GM12878 (cell line): ENCODE measurements around the gene IRX5. TPM values are rescaled to one million over a fixed set of nuclear protein-coding genes. Genes with fewer than 3 reads are reported as not detected.

Source experiments
- ATAC-seq: fragments of 200-7000 bp; cut with Tn5 transposase; 3 replicates; pipeline ENCODE4 v1.9.1; 2020; ENCODE audit warnings: mild to moderate bottlenecking, moderate library complexity
- BruUV-seq: library from RNA; stranded (reverse); fragments of 400-500 nt; replicated peaks from 2 replicates; lab custom pipeline; 2021; lab: Mats Ljungman, UMichigan
- CTCF ChIA-PET: fragments of 300-600 bp; sonication (Branson Sonifier 250); formaldehyde crosslinking; extraction: SDS; loops from one replicate; lab custom pipeline; 2021; ENCODE audit warnings: inconsistent platforms; lab: Yijun Ruan, JAX
- POLR2A ChIA-PET: fragments of 350-600 bp; formaldehyde crosslinking; extraction: SDS; loops from one replicate; lab custom pipeline; 2021; ENCODE audit warnings: inconsistent platforms; lab: Charles Lee
- RAD21 ChIA-PET: fragments of 300-600 bp; sonication (Branson Sonifier 250); formaldehyde crosslinking; loops from one replicate; lab custom pipeline; 2023; ENCODE audit warnings: antibody characterized with exemption; ENCODE audit not compliant: unreplicated experiment; lab: Charles Lee
- SMC1A ChIA-PET: fragments of 300-600 bp; sonication (Branson Sonifier 250); formaldehyde crosslinking; loops from one replicate; lab custom pipeline; 2023; ENCODE audit not compliant: unreplicated experiment, uncharacterized antibody; lab: Charles Lee
- DNase-seq: peaks from one replicate; pipeline ENCODE4 v3.0.0-alpha.2; 2011; ENCODE audit warnings: low read depth, low spot score
- FAIRE-seq: peaks from 3 replicates; lab custom pipeline; 2011; peaks lifted over from hg19 to GRCh38; lab: Jason Lieb, UNC
- H2AFZ ChIP-seq: 2 replicates; pipeline ENCODE4 v1.6.0; 2011; ENCODE audit warnings: low read depth, low read length, control low read depth; ENCODE audit not compliant: control insufficient read depth
- H3K27ac ChIP-seq: 2 replicates; pipeline ENCODE4 v1.5.1; 2011; ENCODE audit warnings: control low read depth; ENCODE audit not compliant: control insufficient read depth, insufficient read depth
- H3K27me3 ChIP-seq, 2 experiments: replicated peaks in 1 of 2; 2 replicates each; pipeline versions ENCODE4 v1.6.0 to v1.6.1; 2011; ENCODE audit warnings: low read length in 1 of 2; ENCODE audit not compliant: control insufficient read depth in 2 of 2, insufficient read depth in 2 of 2
- H3K36me3 ChIP-seq, 2 experiments: 2 replicates each; pipeline ENCODE4 v1.5.1; 2011; ENCODE audit warnings: low read length in 1 of 2; ENCODE audit not compliant: control insufficient read depth in 2 of 2, insufficient read depth in 2 of 2
- H3K4me1 ChIP-seq: 2 replicates; pipeline ENCODE4 v1.6.1; 2011; ENCODE audit warnings: mild to moderate bottlenecking, low read length, moderate library complexity, mixed read lengths; ENCODE audit not compliant: control insufficient read depth, insufficient read depth
- H3K4me2 ChIP-seq: 2 replicates; pipeline ENCODE4 v1.6.0; 2011; ENCODE audit warnings: control low read depth; ENCODE audit not compliant: control insufficient read depth, insufficient read depth
- H3K4me3 ChIP-seq: fragments of 200-600 bp; sonication (generic); 2 replicates; pipeline ENCODE4 v1.5.1; 2016
- H3K79me2 ChIP-seq: 2 replicates; pipeline ENCODE4 v1.6.0; 2011; ENCODE audit warnings: low read length; ENCODE audit not compliant: control insufficient read depth, insufficient read depth
- H3K9ac ChIP-seq: 2 replicates; pipeline ENCODE4 v1.8.0; 2011; ENCODE audit warnings: low read length, control low read depth, mixed read lengths; ENCODE audit not compliant: control insufficient read depth, insufficient read depth
- H3K9me3 ChIP-seq: replicated peaks from 3 replicates; pipeline ENCODE4 v1.5.1; 2011; ENCODE audit warnings: mild to moderate bottlenecking, low read length; ENCODE audit not compliant: control insufficient read depth, insufficient read depth
- H4K20me1 ChIP-seq: 2 replicates; pipeline ENCODE4 v1.6.0; 2011; ENCODE audit not compliant: control insufficient read depth, insufficient read depth
- ATF7 ChIP-seq: fragments of 450-650 bp; IDR thresholded peaks from 2 replicates; pipeline ENCODE4 v1.6.1; 2016; ENCODE audit warnings: low read depth, mild to moderate bottlenecking
- BACH1 ChIP-seq: fragments of 450-650 bp; IDR thresholded peaks from 2 replicates; pipeline ENCODE4 v1.6.1; 2017; ENCODE audit warnings: mild to moderate bottlenecking, borderline replicate concordance
- BCLAF1 ChIP-seq: fragments of 450-650 bp; IDR thresholded peaks from 2 replicates; pipeline ENCODE4 v1.6.1; 2017; ENCODE audit warnings: antibody characterized with exemption, mild to moderate bottlenecking, moderate library complexity
- CBFB ChIP-seq: IDR thresholded peaks from 2 replicates; pipeline ENCODE4 v1.6.1; 2016; ENCODE audit warnings: antibody characterized with exemption, low read depth
- CREB1 ChIP-seq: IDR thresholded peaks from 2 replicates; pipeline ENCODE4 v1.6.1; 2012; ENCODE audit warnings: low read depth, mild to moderate bottlenecking, inconsistent platforms
- ESRRA ChIP-seq: IDR thresholded peaks from 2 replicates; pipeline ENCODE4 v1.6.1; 2012; ENCODE audit warnings: mild to moderate bottlenecking, low read length, improper control_type of control experiment
- FOS ChIP-seq: IDR thresholded peaks from 3 replicates; pipeline ENCODE4 v1.6.1; 2011; ENCODE audit warnings: borderline replicate concordance; ENCODE audit not compliant: insufficient read length; ENCODE audit errors: extremely low read depth
- GATAD2B ChIP-seq: fragments of 450-650 bp; conservative IDR thresholded peaks from 2 replicates; pipeline ENCODE4 v1.6.1; 2017; ENCODE audit warnings: low read depth, mild to moderate bottlenecking, moderate library complexity
- JUND ChIP-seq: IDR thresholded peaks from 2 replicates; pipeline ENCODE4 v1.6.1; 2012; ENCODE audit warnings: low read depth, mild to moderate bottlenecking, low read length, improper control_type of control experiment, moderate library complexity
- MTA2 ChIP-seq: fragments of 450-650 bp; IDR thresholded peaks from 2 replicates; pipeline ENCODE4 v1.6.1; 2016; ENCODE audit warnings: low read depth, mild to moderate bottlenecking, moderate library complexity
- NFXL1 ChIP-seq: fragments of 450-650 bp; IDR thresholded peaks from 2 replicates; pipeline ENCODE4 v1.6.1; 2017; ENCODE audit warnings: antibody characterized with exemption, mild to moderate bottlenecking, borderline replicate concordance
- NR2C2 ChIP-seq: IDR thresholded peaks from 2 replicates; pipeline ENCODE4 v1.6.1; 2011; ENCODE audit warnings: borderline replicate concordance, low read depth; ENCODE audit not compliant: control insufficient read depth, insufficient read length
- PAX8 ChIP-seq: fragments of 450-650 bp; IDR thresholded peaks from 2 replicates; pipeline ENCODE4 v1.6.1; 2017; ENCODE audit warnings: mild to moderate bottlenecking, moderate library complexity
- POLR2A ChIP-seq: IDR thresholded peaks from 2 replicates; pipeline ENCODE4 v1.6.1; 2011; ENCODE audit warnings: low read depth, mild to moderate bottlenecking, low read length
- RBBP5 ChIP-seq: fragments of 200-600 bp; sonication (generic); conservative IDR thresholded peaks from 2 replicates; pipeline ENCODE4 v1.6.1; 2016
- ZBED1 ChIP-seq: IDR thresholded peaks from 2 replicates; pipeline ENCODE4 v1.6.1; 2016; ENCODE audit warnings: borderline replicate concordance
- ZNF24 ChIP-seq: fragments of 450-650 bp; IDR thresholded peaks from 2 replicates; pipeline ENCODE4 v1.6.1; 2017; ENCODE audit warnings: antibody characterized with exemption, mild to moderate bottlenecking
- WGBS: methylation state at CpG from one replicate; pipeline ENCODE4 v1.1.6; 2016; ENCODE audit warnings: low lambda C conversion rate; ENCODE audit not compliant: insufficient replicate concordance, insufficient coverage; ENCODE audit errors: missing lambda C conversion rate; 5-methylcytosine and 5-hydroxymethylcytosine counted together
- in situ Hi-C: fragments of 300-500 bp; cut with MboI; formaldehyde crosslinking; loops from 9 replicates; pipeline ENCODE4 v1.14.3; 2018; ENCODE audit warnings: mixed read lengths
- intact Hi-C: fragments of 100-400 bp; cut with micrococcal nuclease; formaldehyde crosslinking; loops from one replicate; pipeline ENCODE4 v1.14.2; 2022; ENCODE audit not compliant: unreplicated experiment
- polyA plus RNA-seq, 11 experiments: library from polyadenylated mRNA; depleted of rRNA in 4 of 11; unstranded in 6 of 11; stranded (reverse) in 5 of 11; fragments of >200 nt; fragmentation: Nextera tagmentation in 4 of 11; fragmentation: Illumina TruSeq in 1 of 11; extraction: Ambion mirVana in 4 of 11; extraction: Trizol in 1 of 11; gene quantifications; 1 replicate in 1 of 11; 2 replicates in 10 of 11; pipeline versions ENCODE4 v1.2.1 to v1.2.3, GENCODE V29; 2011 to 2016; ENCODE audit warnings: inconsistent platforms in 2 of 11, missing spikeins in 2 of 11, low read depth in 1 of 11
- total RNA-seq, 4 experiments: library from RNA; depleted of rRNA in 3 of 4; stranded (reverse); fragments of >200 nt in 3 of 4; fragmentation: Illumina TruSeq in 1 of 4; extraction: Trizol in 1 of 4; gene quantifications; 2 replicates each; pipeline versions ENCODE4 v1.2.1 to v1.2.3, GENCODE V29; 2013 to 2021
- TF ChIP-seq, protein P1 (sequence below): IDR thresholded peaks from 2 replicates; pipeline ENCODE4 v1.6.1; 2011; ENCODE audit warnings: borderline replicate concordance, low read depth, mild to moderate bottlenecking, moderate library complexity, mixed read lengths, low read length; ENCODE audit not compliant: insufficient read depth; ENCODE audit errors: extremely low read length
- TF ChIP-seq, protein P2 (sequence below): fragments of 450-650 bp; formaldehyde crosslinking; IDR thresholded peaks from 2 replicates; pipeline ENCODE4 v1.4.0; 2020; ENCODE audit warnings: mild to moderate bottlenecking, moderate library complexity

The IRX5 gene
- total and polyA plus RNA-seq, 10 of the 15 experiments (the other 5 are each of a cell fraction or from before 2014, with no cell fraction given), result 0.08 TPM; not detected in 9

DNA sequence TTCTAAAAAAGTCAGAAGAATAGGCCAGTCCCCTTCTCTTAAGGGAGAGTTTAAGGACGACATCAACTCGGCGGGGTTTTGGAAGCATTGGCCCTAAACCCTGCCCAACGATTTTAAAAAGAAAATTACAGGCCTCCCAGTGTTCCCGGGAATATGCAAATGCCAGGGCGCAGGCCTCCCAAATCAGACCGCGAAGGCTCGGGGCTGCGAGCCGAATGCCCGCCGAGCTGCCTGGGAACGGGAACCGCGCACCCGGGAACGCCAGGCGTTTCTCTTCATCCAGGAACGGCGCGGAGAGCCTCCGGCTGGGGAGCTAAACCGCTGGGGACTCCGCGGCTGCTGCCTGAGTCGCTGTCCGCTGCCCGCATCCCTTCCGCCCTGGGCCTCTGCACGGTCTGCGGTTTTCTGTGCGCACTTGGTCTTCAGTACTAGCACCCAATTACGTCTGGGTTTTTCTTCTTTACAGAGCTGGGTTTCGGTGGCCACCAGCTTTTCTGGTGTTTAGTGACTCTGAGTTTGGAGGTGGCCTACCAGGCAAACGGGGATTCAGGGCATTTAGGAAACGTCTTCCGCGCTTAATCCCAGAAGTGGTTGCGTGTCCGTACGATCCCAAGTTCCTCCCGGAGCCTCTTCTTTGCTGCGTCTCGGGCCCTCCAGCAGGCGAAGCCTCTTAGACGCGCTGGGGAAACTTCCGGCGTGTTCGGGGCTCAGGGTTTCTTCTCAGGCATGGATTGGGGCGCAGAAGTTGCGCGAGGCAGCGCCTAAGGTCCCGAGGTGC lies 5.7 kb downstream of the IRX5 start:
- SMC1A ChIA-PET, result no interaction called here
- no peak for ATAC-seq
- CTCF ChIA-PET, result no interaction called here
- Histone ChIP-seq H4K20me1 (no peaks in the 10 kb centered on the region), H3K27ac (no peak overlapping the region), H3K79me2 (no peaks in the 10 kb centered on the region), H3K27me3 (peaks cover 9 to 41% of the 10 kb centered on the region in 2 experiments), H3K9ac (no peak overlapping the region), H2AFZ (no peak overlapping the region), H3K4me2 (no peak overlapping the region), H3K4me1 (no peaks in the 10 kb centered on the region), H3K36me3 (no peaks in the 10 kb centered on the region), H3K9me3 (peaks cover 3% of the 10 kb centered on the region; the same call in 2 of the 3 replicates), H3K4me3 (no peak overlapping the region)
- RAD21 ChIA-PET, result no interaction called here
- no TSS peak for BruUV-seq
- in situ Hi-C loops, result no loop called here
- no peak for FAIRE-seq
- intact Hi-C loops, result no loop called here
- no peak for TF ChIP-seq POLR2A
- no peak for TF ChIP-seq NR2C2
- no peak for TF ChIP-seq JUND
- no peak for TF ChIP-seq ZBED1
- TF ChIP-seq, protein P1, sequence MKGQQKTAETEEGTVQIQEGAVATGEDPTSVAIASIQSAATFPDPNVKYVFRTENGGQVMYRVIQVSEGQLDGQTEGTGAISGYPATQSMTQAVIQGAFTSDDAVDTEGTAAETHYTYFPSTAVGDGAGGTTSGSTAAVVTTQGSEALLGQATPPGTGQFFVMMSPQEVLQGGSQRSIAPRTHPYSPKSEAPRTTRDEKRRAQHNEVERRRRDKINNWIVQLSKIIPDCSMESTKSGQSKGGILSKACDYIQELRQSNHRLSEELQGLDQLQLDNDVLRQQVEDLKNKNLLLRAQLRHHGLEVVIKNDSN, result no peak
- TF ChIP-seq FOS, result no peak
- TF ChIP-seq ATF7, result no peak
- TF ChIP-seq MTA2, result no peak
- no peak for TF ChIP-seq GATAD2B
- TF ChIP-seq BACH1, result no peak
- TF ChIP-seq CREB1, result no peak
- no peak for TF ChIP-seq RBBP5
- no peak for TF ChIP-seq ESRRA
- no peak for TF ChIP-seq PAX8
- no peak for TF ChIP-seq BCLAF1
- TF ChIP-seq, protein P2, sequence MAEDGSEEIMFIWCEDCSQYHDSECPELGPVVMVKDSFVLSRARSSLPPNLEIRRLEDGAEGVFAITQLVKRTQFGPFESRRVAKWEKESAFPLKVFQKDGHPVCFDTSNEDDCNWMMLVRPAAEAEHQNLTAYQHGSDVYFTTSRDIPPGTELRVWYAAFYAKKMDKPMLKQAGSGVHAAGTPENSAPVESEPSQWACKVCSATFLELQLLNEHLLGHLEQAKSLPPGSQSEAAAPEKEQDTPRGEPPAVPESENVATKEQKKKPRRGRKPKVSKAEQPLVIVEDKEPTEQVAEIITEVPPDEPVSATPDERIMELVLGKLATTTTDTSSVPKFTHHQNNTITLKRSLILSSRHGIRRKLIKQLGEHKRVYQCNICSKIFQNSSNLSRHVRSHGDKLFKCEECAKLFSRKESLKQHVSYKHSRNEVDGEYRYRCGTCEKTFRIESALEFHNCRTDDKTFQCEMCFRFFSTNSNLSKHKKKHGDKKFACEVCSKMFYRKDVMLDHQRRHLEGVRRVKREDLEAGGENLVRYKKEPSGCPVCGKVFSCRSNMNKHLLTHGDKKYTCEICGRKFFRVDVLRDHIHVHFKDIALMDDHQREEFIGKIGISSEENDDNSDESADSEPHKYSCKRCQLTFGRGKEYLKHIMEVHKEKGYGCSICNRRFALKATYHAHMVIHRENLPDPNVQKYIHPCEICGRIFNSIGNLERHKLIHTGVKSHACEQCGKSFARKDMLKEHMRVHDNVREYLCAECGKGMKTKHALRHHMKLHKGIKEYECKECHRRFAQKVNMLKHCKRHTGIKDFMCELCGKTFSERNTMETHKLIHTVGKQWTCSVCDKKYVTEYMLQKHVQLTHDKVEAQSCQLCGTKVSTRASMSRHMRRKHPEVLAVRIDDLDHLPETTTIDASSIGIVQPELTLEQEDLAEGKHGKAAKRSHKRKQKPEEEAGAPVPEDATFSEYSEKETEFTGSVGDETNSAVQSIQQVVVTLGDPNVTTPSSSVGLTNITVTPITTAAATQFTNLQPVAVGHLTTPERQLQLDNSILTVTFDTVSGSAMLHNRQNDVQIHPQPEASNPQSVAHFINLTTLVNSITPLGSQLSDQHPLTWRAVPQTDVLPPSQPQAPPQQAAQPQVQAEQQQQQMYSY (CRISPR knock-in tag), result no peak
- TF ChIP-seq ZNF24, result no peak
- no peak for TF ChIP-seq CBFB
- TF ChIP-seq NFXL1, result no peak
- POLR2A ChIA-PET, result no interaction called here
- DNase-seq, result no peak
- 14% methylated on average over 56 of the region's 56 CpGs for WGBS
